Tibial nerve (tissue), 4 donors: ENCODE measurements around the gene ARHGEF17. TPM values are rescaled to one million over a fixed set of nuclear protein-coding genes. Genes with fewer than 3 reads are reported as not detected.

Experiments
- DNase-seq, 2 donors: peaks; one replicate each; pipeline ENCODE4 v3.0.0-alpha.2; 2019; ENCODE audit warnings: low spot score in 2 of 2
- H3K27ac ChIP-seq, 4 donors: fragments of 200-600 bp; sonication (generic) in 3 of 4; one replicate each; pipeline ENCODE4 v1.5.1; 2017 to 2019; ENCODE audit warnings: mild to moderate bottlenecking in 1 of 4
- H3K27me3 ChIP-seq, 2 donors: fragments of 200-600 bp; sonication (generic) in 1 of 2; one replicate each; pipeline versions ENCODE4 v1.5.1 to v1.6.0; 2017 to 2019
- H3K36me3 ChIP-seq, 3 donors: fragments of 200-600 bp; sonication (generic); one replicate each; pipeline ENCODE4 v1.5.1; 2018 to 2019
- H3K4me1 ChIP-seq, 4 donors: fragments of 200-600 bp; sonication (generic) in 3 of 4; one replicate each; pipeline ENCODE4 v1.5.1; 2017 to 2019
- H3K4me3 ChIP-seq, 4 donors: fragments of 200-600 bp; sonication (generic) in 3 of 4; one replicate each; pipeline ENCODE4 v1.5.1; 2017 to 2019; ENCODE audit warnings: mild to moderate bottlenecking in 1 of 4, moderate library complexity in 1 of 4
- H3K9me3 ChIP-seq, 4 donors: fragments of 200-600 bp; sonication (generic) in 3 of 4; one replicate each; pipeline ENCODE4 v1.5.1; 2017 to 2019
- CTCF ChIP-seq, 5 experiments: fragments of 200-600 bp in 3 of 5; fragments of 450-650 bp in 2 of 5; sonication (generic) in 3 of 5; IDR thresholded peaks; one replicate each; pipeline ENCODE4 v1.5.1; 2016 to 2019; ENCODE audit warnings: antibody characterized with exemption in 5 of 5, mild to moderate bottlenecking in 3 of 5, moderate library complexity in 2 of 5
- EP300 ChIP-seq, 2 donors: sonication (generic); formaldehyde crosslinking; IDR thresholded peaks; one replicate each; pipeline ENCODE4 v1.6.1; 2017; ENCODE audit warnings: antibody characterized with exemption in 2 of 2, mild to moderate bottlenecking in 1 of 2
- POLR2A ChIP-seq, 2 donors: fragments of 450-650 bp; IDR thresholded peaks; one replicate each; pipeline ENCODE4 v1.6.1; 2017; ENCODE audit warnings: antibody characterized with exemption in 2 of 2, mild to moderate bottlenecking in 2 of 2, moderate library complexity in 2 of 2
- WGBS, 2 donors: methylation state at CpG; one replicate each; pipeline ENCODE4 v1.1.5; 2018; 5-methylcytosine and 5-hydroxymethylcytosine counted together
- total RNA-seq, 4 donors: library from RNA; depleted of rRNA; stranded (reverse); fragments of >200 nt; gene quantifications; one replicate each; pipeline ENCODE4 v1.1.0, GENCODE V29; 2016

The ARHGEF17 gene
- total RNA-seq, 4 donors from 2014 or later: 102 to 135 (median 112) TPM

- TF ChIP-seq CTCF (IDR thresholded peaks at IDR 0.05): no peak
- TF ChIP-seq POLR2A (IDR thresholded peaks at IDR 0.05): no peak
- TF ChIP-seq EP300 (IDR thresholded peaks at IDR 0.05): no peak
- 78 to 84% methylated on average over 5 of the region's 5 CpGs for WGBS, 2 donors
- DNase-seq: no peak
- Histone ChIP-seq H3K27me3 (no peaks in the 10 kb centered on the region), H3K36me3 (peaks cover 0 to 33% (median 0%) of the 10 kb centered on the region in 3 donors), H3K9me3 (no peaks in the 10 kb centered on the region), H3K27ac (peak overlapping the region in 2 of 4 donors; percentile 68 to 77), H3K4me3 (no peak overlapping the region), H3K4me1 (peaks cover 0 to 70% (median 21%) of the 10 kb centered on the region in 4 donors)
Measured at GRCh38 chr11:73345481-73346160, 37.5 kb downstream of the ARHGEF17 start.

GRCh38 chr11:73346186-73346935, 38.3 kb downstream of the ARHGEF17 start:
- Histone ChIP-seq H3K4me1 (peaks cover 0 to 71% (median 21%) of the 10 kb centered on the region in 4 donors), H3K27ac (peak overlapping the region in 2 of 4 donors; percentile 2 to 77), H3K27me3 (no peaks in the 10 kb centered on the region), H3K9me3 (no peaks in the 10 kb centered on the region), H3K4me3 (no peak overlapping the region), H3K36me3 (peaks cover 0 to 33% (median 0%) of the 10 kb centered on the region in 3 donors)
- TF ChIP-seq EP300 (IDR thresholded peaks at IDR 0.05) (no peak), CTCF (IDR thresholded peaks at IDR 0.05) (no peak), POLR2A (IDR thresholded peaks at IDR 0.05) (no peak)
- WGBS, 2 donors: 61 to 69% methylated on average over 10 of the region's 10 CpGs
- no peak for DNase-seq

GRCh38 chr11:73347067-73347466, 39.0 kb downstream of the ARHGEF17 start:
- Histone ChIP-seq H3K9me3 (no peaks in the 10 kb centered on the region), H3K27me3 (no peaks in the 10 kb centered on the region), H3K27ac (no peak overlapping the region), H3K4me3 (no peak overlapping the region), H3K4me1 (peaks cover 0 to 66% (median 20%) of the 10 kb centered on the region in 4 donors), H3K36me3 (peaks cover 0 to 33% (median 0%) of the 10 kb centered on the region in 3 donors)
- TF ChIP-seq POLR2A (IDR thresholded peaks at IDR 0.05) (no peak), EP300 (IDR thresholded peaks at IDR 0.05) (no peak), CTCF (IDR thresholded peaks at IDR 0.05) (no peak)
- no peak for DNase-seq
- WGBS, 2 donors: 73 to 81% methylated on average over 8 to 12 of the region's 12 CpGs

- peaks cover 0 to 48% (median 0%) of the 10 kb centered on the region in 3 donors for H3K36me3 ChIP-seq
- 79 to 80% methylated on average over 5 of the region's 5 CpGs for WGBS, 2 donors
- TF ChIP-seq EP300 (IDR thresholded peaks at IDR 0.05) (no peak), CTCF (IDR thresholded peaks at IDR 0.05) (no peak), POLR2A (IDR thresholded peaks at IDR 0.05) (no peak)
- H3K4me3 ChIP-seq: no peak overlapping the region
- no peak overlapping the region for H3K27ac ChIP-seq
- no peaks in the 10 kb centered on the region for H3K27me3 ChIP-seq
- H3K9me3 ChIP-seq: no peaks in the 10 kb centered on the region
- DNase-seq: no peak
- peaks cover 0 to 48% (median 8%) of the 10 kb centered on the region in 4 donors for H3K4me1 ChIP-seq
Measured at GRCh38 chr11:73348838-73349237, 40.8 kb downstream of the ARHGEF17 start.

- Histone ChIP-seq H3K27me3 (no peaks in the 10 kb centered on the region), H3K4me1 (peaks cover 0 to 40% (median 2%) of the 10 kb centered on the region in 4 donors), H3K27ac (no peak overlapping the region), H3K36me3 (peaks cover 0 to 54% (median 0%) of the 10 kb centered on the region in 3 donors), H3K9me3 (no peaks in the 10 kb centered on the region), H3K4me3 (no peak overlapping the region)
- DNase-seq: no peak
- no peak for TF ChIP-seq CTCF (IDR thresholded peaks at IDR 0.05)
- TF ChIP-seq EP300 (IDR thresholded peaks at IDR 0.05): no peak
- TF ChIP-seq POLR2A (IDR thresholded peaks at IDR 0.05): no peak
- WGBS, 2 donors: 51 to 58% methylated on average over 6 of the region's 6 CpGs
Measured at GRCh38 chr11:73349633-73350032, 41.6 kb downstream of the ARHGEF17 start.
